Measurements from ENCODE around the gene PALLD.

The PALLD gene

GRCh38 chr4:168859888-168860694 is 363.2 kb downstream of the PALLD start:
- DNase-seq, result no peak

- DNase-seq, result no peak
Measured at GRCh38 chr4:168860827-168861226, 364.0 kb downstream of the PALLD start.

- DNase-seq, result no peak
Measured at GRCh38 chr4:168863719-168864647, 367.1 kb downstream of the PALLD start.

- no peak for DNase-seq
Measured at GRCh38 chr4:168864821-168865541, 368.1 kb downstream of the PALLD start.

GRCh38 chr4:168865854-168866253 is 369.0 kb downstream of the PALLD start:
- DNase-seq, result no peak

GRCh38 chr4:168866635-168867034 is 369.8 kb downstream of the PALLD start:
- no peak for DNase-seq

GRCh38 chr4:168867128-168867527 is 370.3 kb downstream of the PALLD start:
- DNase-seq, result no peak

- DNase-seq, result no peak
Measured at GRCh38 chr4:168868044-168868781, 371.4 kb downstream of the PALLD start.

GRCh38 chr4:168868802-168869201 is 371.9 kb downstream of the PALLD start:
- DNase-seq, result no peak

- DNase-seq, result no peak
Measured at GRCh38 chr4:168870004-168870403, 373.2 kb downstream of the PALLD start.

GRCh38 chr4:168871632-168872031 is 374.8 kb downstream of the PALLD start:
- DNase-seq, result no peak

- DNase-seq, result no peak
Measured at GRCh38 chr4:168874083-168874482, 377.2 kb downstream of the PALLD start.

GRCh38 chr4:168876106-168876505 is 379.3 kb downstream of the PALLD start:
- DNase-seq, result no peak

GRCh38 chr4:168877511-168878491 is 380.9 kb downstream of the PALLD start:
- DNase-seq, result no peak

- no peak for DNase-seq
Measured at GRCh38 chr4:168878623-168879022, 381.8 kb downstream of the PALLD start.

GRCh38 chr4:168879188-168879587 is 382.3 kb downstream of the PALLD start:
- no peak for DNase-seq

- no peak for DNase-seq
Measured at GRCh38 chr4:168880072-168880675, 383.3 kb downstream of the PALLD start.

- no peak for DNase-seq
Measured at GRCh38 chr4:168880811-168881595, 384.2 kb downstream of the PALLD start.

- DNase-seq, result no peak
Measured at GRCh38 chr4:168881781-168882420, 385.0 kb downstream of the PALLD start.

Measured in T1000 (cell line).